Activated B cell treated with CpG ODN at 0.5 μM for 24 hours (primary cell): ENCODE data around the gene TEAD4. TPM values are rescaled to one million over a fixed set of nuclear protein-coding genes. Genes with fewer than 3 reads are reported as not detected.

Experiments
- ATAC-seq: fragments of 200-7000 bp; cut with Tn5 transposase; one replicate; pipeline ENCODE4 v1.10.0; 2021; ENCODE audit warnings: low read depth, mild to moderate bottlenecking, moderate library complexity
- CTCF ChIA-PET: fragments of 350-600 bp; sonication (Branson Sonifier 250); formaldehyde crosslinking; loops from one replicate; lab custom pipeline; 2021; ENCODE audit warnings: antibody characterized with exemption; lab: Charles Lee
- POLR2A ChIA-PET: fragments of 350-600 bp; sonication (Branson Sonifier 250); formaldehyde crosslinking; loops from one replicate; lab custom pipeline; 2021; ENCODE audit warnings: antibody characterized with exemption; lab: Charles Lee
- DNase-seq: peaks from one replicate; pipeline ENCODE4 v3.0.0; 2022
- H3K27ac Mint-ChIP-seq: one replicate; pipeline ENCODE4 v1.8.0; 2020; ENCODE audit warnings: mixed read lengths
- H3K27me3 Mint-ChIP-seq: one replicate; pipeline ENCODE4 v1.8.0; 2021; ENCODE audit warnings: mixed read lengths
- H3K36me3 Mint-ChIP-seq: one replicate; pipeline ENCODE4 v1.8.0; 2021; ENCODE audit warnings: low read depth, mixed read lengths
- H3K4me1 Mint-ChIP-seq: one replicate; pipeline ENCODE4 v1.8.0; 2021; ENCODE audit warnings: mixed read lengths
- H3K4me3 Mint-ChIP-seq: one replicate; pipeline ENCODE4 v1.8.0; 2020; ENCODE audit warnings: mild to moderate bottlenecking, mixed read lengths
- H3K9me3 Mint-ChIP-seq: one replicate; pipeline ENCODE4 v1.8.0; 2020; ENCODE audit warnings: mixed read lengths
- intact Hi-C: fragments of 100-400 bp; cut with micrococcal nuclease; formaldehyde crosslinking; loops from one replicate; pipeline ENCODE4 v1.15.1; 2024
- total RNA-seq: library from RNA; stranded (reverse); gene quantifications from 2 replicates; pipeline ENCODE4 v1.2.3, GENCODE V29; 2022
- TF ChIP-seq, protein P1 (sequence below): fragments of 200-600 bp; IDR thresholded peaks from one replicate; pipeline ENCODE4 v1.8.0; 2022; ENCODE audit warnings: antibody characterized with exemption, mild to moderate bottlenecking

TEAD4 gene
- total RNA-seq, 1 donor from 2014 or later = not detected

- no peak overlapping the region for H3K4me3 Mint-ChIP-seq
- POLR2A ChIA-PET = interaction anchor here (0.6 kb wide), 1 partner anchor 1903 kb away, joined by 3 read pairs; no protein-coding TSS in a partner anchor
- H3K27ac Mint-ChIP-seq = no peak overlapping the region
- H3K27me3 Mint-ChIP-seq = peaks cover 28% of the 10 kb centered on the region
- peaks cover 25% of the 10 kb centered on the region for H3K4me1 Mint-ChIP-seq
- DNase-seq (no peak), ATAC-seq (peak; percentile 13)
- H3K36me3 Mint-ChIP-seq = no peaks in the 10 kb centered on the region
- no peaks in the 10 kb centered on the region for H3K9me3 Mint-ChIP-seq
- CTCF ChIA-PET = interaction anchor here (1.0 to 1.7 kb wide), 5 partner anchors 15 to 198 kb away, joined by 4 to 8 read pairs (median 6); no protein-coding TSS in a partner anchor
- intact Hi-C loops = loop anchor here (1.0 kb wide), 1 partner anchor 30 kb away; no protein-coding TSS in a partner anchor
- TF ChIP-seq, protein P1, sequence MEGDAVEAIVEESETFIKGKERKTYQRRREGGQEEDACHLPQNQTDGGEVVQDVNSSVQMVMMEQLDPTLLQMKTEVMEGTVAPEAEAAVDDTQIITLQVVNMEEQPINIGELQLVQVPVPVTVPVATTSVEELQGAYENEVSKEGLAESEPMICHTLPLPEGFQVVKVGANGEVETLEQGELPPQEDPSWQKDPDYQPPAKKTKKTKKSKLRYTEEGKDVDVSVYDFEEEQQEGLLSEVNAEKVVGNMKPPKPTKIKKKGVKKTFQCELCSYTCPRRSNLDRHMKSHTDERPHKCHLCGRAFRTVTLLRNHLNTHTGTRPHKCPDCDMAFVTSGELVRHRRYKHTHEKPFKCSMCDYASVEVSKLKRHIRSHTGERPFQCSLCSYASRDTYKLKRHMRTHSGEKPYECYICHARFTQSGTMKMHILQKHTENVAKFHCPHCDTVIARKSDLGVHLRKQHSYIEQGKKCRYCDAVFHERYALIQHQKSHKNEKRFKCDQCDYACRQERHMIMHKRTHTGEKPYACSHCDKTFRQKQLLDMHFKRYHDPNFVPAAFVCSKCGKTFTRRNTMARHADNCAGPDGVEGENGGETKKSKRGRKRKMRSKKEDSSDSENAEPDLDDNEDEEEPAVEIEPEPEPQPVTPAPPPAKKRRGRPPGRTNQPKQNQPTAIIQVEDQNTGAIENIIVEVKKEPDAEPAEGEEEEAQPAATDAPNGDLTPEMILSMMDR = no peak
These were observed 83.6 kb downstream of the TEAD4 start for GRCh38 chr12:3042826-3043225.

DNA sequence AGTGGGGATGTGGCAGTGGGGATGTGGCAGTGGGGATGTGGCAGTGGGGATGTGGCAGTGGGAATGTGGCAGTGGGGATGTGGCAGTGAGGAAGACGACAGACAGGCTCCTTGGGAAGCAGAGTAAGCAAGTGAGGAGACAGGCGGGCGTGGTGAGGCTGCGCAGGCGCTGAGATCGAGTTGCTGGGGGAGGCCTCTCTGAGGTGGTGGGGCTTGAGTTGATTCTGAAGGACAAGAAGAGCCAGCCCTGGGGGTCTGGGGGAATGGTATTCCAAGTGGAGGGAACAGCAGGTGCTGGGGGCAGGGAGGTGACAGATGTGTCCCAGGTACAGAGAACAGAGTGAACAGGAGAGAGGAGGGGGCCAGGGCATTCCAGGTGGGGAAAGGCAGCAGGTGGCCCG, 84.2 kb downstream of the TEAD4 start:
- intact Hi-C loops = no loop called here
- no peak overlapping the region for H3K4me3 Mint-ChIP-seq

GRCh38 chr12:3044141-3044630, 85.0 kb downstream of the TEAD4 start:
- Mint-ChIP-seq H3K36me3 (no peaks in the 10 kb centered on the region), H3K4me3 (no peak overlapping the region), H3K27ac (no peak overlapping the region), H3K4me1 (peaks cover 25% of the 10 kb centered on the region), H3K27me3 (peaks cover 28% of the 10 kb centered on the region), H3K9me3 (no peaks in the 10 kb centered on the region)
- DNase-seq = no peak
- intact Hi-C loops = no loop called here
- no peak for ATAC-seq
- POLR2A ChIA-PET = no interaction called here
- TF ChIP-seq, protein P1 = no peak
- CTCF ChIA-PET = no interaction called here

More for the DNA sequence above, 84.2 kb downstream of the TEAD4 start:
- Mint-ChIP-seq H3K27me3 (peaks cover 28% of the 10 kb centered on the region), H3K36me3 (no peaks in the 10 kb centered on the region), H3K9me3 (no peaks in the 10 kb centered on the region), H3K4me1 (peaks cover 25% of the 10 kb centered on the region), H3K27ac (no peak overlapping the region)
- DNase-seq (no peak), ATAC-seq (no peak)
- ChIA-PET CTCF (no interaction called here), POLR2A (no interaction called here)
- TF ChIP-seq, protein P1 = no peak

- H3K27ac Mint-ChIP-seq = no peak overlapping the region
- CTCF ChIA-PET = no interaction called here
- peaks cover 28% of the 10 kb centered on the region for H3K27me3 Mint-ChIP-seq
These were observed 86.3 kb downstream of the TEAD4 start for GRCh38 chr12:3045494-3045893.

GRCh38 chr12:3045989-3046388, 86.8 kb downstream of the TEAD4 start:
- no peak overlapping the region for H3K27ac Mint-ChIP-seq
- ChIA-PET POLR2A (no interaction called here), CTCF (no interaction called here)
- H3K27me3 Mint-ChIP-seq = peaks cover 28% of the 10 kb centered on the region
- intact Hi-C loops = no loop called here
- peaks cover 38% of the 10 kb centered on the region for H3K4me1 Mint-ChIP-seq
- no peak overlapping the region for H3K4me3 Mint-ChIP-seq
- H3K9me3 Mint-ChIP-seq = no peaks in the 10 kb centered on the region
- no peaks in the 10 kb centered on the region for H3K36me3 Mint-ChIP-seq
- no peak for DNase-seq
- TF ChIP-seq, protein P1 = no peak
- ATAC-seq = no peak

More at GRCh38 chr12:3045494-3045893, 86.3 kb downstream of the TEAD4 start:
- H3K4me1 Mint-ChIP-seq = peaks cover 38% of the 10 kb centered on the region
- POLR2A ChIA-PET = no interaction called here
- no peaks in the 10 kb centered on the region for H3K36me3 Mint-ChIP-seq
- H3K4me3 Mint-ChIP-seq = no peak overlapping the region
- TF ChIP-seq, protein P1 = no peak
- no peak for DNase-seq
- no peak for ATAC-seq
- intact Hi-C loops = no loop called here
- no peaks in the 10 kb centered on the region for H3K9me3 Mint-ChIP-seq
